H7 (cell line): ENCODE data around the gene CCDC191. TPM values are rescaled to one million over a fixed set of nuclear protein-coding genes. Genes with fewer than 3 reads are reported as not detected.
A peak's percentile ranks its signal among the peaks of the same experiment; 100 is the strongest.

Experiments used
- DNase-seq: peaks from one replicate; pipeline ENCODE4 v3.0.0; 2012
- H3K27me3 ChIP-seq: 2 replicates; pipeline ENCODE4 v1.6.0; 2011; ENCODE audit warnings: mild to moderate bottlenecking, low read length; ENCODE audit not compliant: control insufficient read depth, insufficient read depth
- H3K36me3 ChIP-seq: replicated peaks from 2 replicates; pipeline ENCODE4 v1.5.1; 2011; ENCODE audit warnings: low read length; ENCODE audit not compliant: control insufficient read depth, insufficient read depth
- H3K4me3 ChIP-seq: 2 replicates; pipeline ENCODE4 v1.5.1; 2011; ENCODE audit warnings: low read depth, mild to moderate bottlenecking, control low read depth, low read length, moderate library complexity; ENCODE audit not compliant: insufficient read depth
- total RNA-seq: library from RNA; depleted of rRNA; stranded (reverse); fragments of >200 nt; shearing (Covaris generic); gene quantifications from 2 replicates; pipeline ENCODE4 v1.2.3, GENCODE V29; 2014; rRNA removed

The CCDC191 gene
- total RNA-seq = 0.80 and 2.4 TPM in 2 replicates

GRCh38 chr3:114056130-114057010, at the start of gene CCDC191, which contains the start of gene QTRT2:
Gene CCDC191 (minus strand): TSS chr3:114056526. CDS start chr3:114056466, 60 bp downstream.
Gene QTRT2 (plus strand): TSS chr3:114056737. CDS start chr3:114065258, 8,521 bp downstream.
- H3K36me3 ChIP-seq = no peaks in the 10 kb centered on the region; the same call in 1 of the 2 replicates
- peak; percentile 84 for DNase-seq
- no peaks in the 10 kb centered on the region for H3K27me3 ChIP-seq
- peak within 1 kb of the TSS; percentile 88 for H3K4me3 ChIP-seq

GRCh38 chr3:114104414-114104813, 48.1 kb upstream of the CCDC191 start:
- Histone ChIP-seq H3K4me3 (no peak overlapping the region), H3K27me3 (no peaks in the 10 kb centered on the region), H3K36me3 (no peaks in the 10 kb centered on the region)
- DNase-seq = no peak

GRCh38 chr3:114103858-114104257, 47.5 kb upstream of the CCDC191 start:
- DNase-seq = no peak
- H3K4me3 ChIP-seq = no peak overlapping the region
- H3K36me3 ChIP-seq = no peaks in the 10 kb centered on the region
- no peaks in the 10 kb centered on the region for H3K27me3 ChIP-seq

GRCh38 chr3:114103181-114103580, 46.9 kb upstream of the CCDC191 start:
- DNase-seq = no peak
- Histone ChIP-seq H3K4me3 (no peak overlapping the region), H3K27me3 (no peaks in the 10 kb centered on the region), H3K36me3 (no peaks in the 10 kb centered on the region)

- no peaks in the 10 kb centered on the region for H3K27me3 ChIP-seq
- H3K36me3 ChIP-seq = no peaks in the 10 kb centered on the region
- H3K4me3 ChIP-seq = no peak overlapping the region
- DNase-seq = no peak
Observed at GRCh38 chr3:114101101-114101500, 44.8 kb upstream of the CCDC191 start.

GRCh38 chr3:114095796-114096195, 39.5 kb upstream of the CCDC191 start:
- no peak overlapping the region for H3K4me3 ChIP-seq
- DNase-seq = no peak
- no peaks in the 10 kb centered on the region for H3K36me3 ChIP-seq
- H3K27me3 ChIP-seq = no peaks in the 10 kb centered on the region

GRCh38 chr3:114093596-114093995, 37.3 kb upstream of the CCDC191 start:
- H3K4me3 ChIP-seq = no peak overlapping the region
- no peak for DNase-seq
- no peaks in the 10 kb centered on the region for H3K36me3 ChIP-seq
- H3K27me3 ChIP-seq = no peaks in the 10 kb centered on the region

GRCh38 chr3:114093016-114093380, 36.7 kb upstream of the CCDC191 start:
- Histone ChIP-seq H3K27me3 (no peaks in the 10 kb centered on the region), H3K4me3 (no peak overlapping the region), H3K36me3 (no peaks in the 10 kb centered on the region)
- no peak for DNase-seq

- DNase-seq = peak; percentile 24
- Histone ChIP-seq H3K27me3 (no peaks in the 10 kb centered on the region), H3K4me3 (no peak overlapping the region), H3K36me3 (no peaks in the 10 kb centered on the region)
Observed at GRCh38 chr3:114092151-114093015, 36.1 kb upstream of the CCDC191 start.

GRCh38 chr3:114089675-114090074, 33.3 kb upstream of the CCDC191 start:
- no peak overlapping the region for H3K4me3 ChIP-seq
- peaks cover 12% of the 10 kb centered on the region for H3K36me3 ChIP-seq
- no peak for DNase-seq
- no peaks in the 10 kb centered on the region for H3K27me3 ChIP-seq

- H3K4me3 ChIP-seq = no peak overlapping the region
- no peaks in the 10 kb centered on the region for H3K27me3 ChIP-seq
- no peak for DNase-seq
- H3K36me3 ChIP-seq = peaks cover 20% of the 10 kb centered on the region
Observed at GRCh38 chr3:114086356-114086755, 30.0 kb upstream of the CCDC191 start.

- H3K36me3 ChIP-seq = peaks cover 29% of the 10 kb centered on the region
- no peak for DNase-seq
- no peaks in the 10 kb centered on the region for H3K27me3 ChIP-seq
- no peak overlapping the region for H3K4me3 ChIP-seq
Observed at GRCh38 chr3:114083112-114083511, 26.8 kb upstream of the CCDC191 start.

GRCh38 chr3:114081037-114081436, 24.7 kb upstream of the CCDC191 start:
- Histone ChIP-seq H3K36me3 (peaks cover 33% of the 10 kb centered on the region), H3K4me3 (no peak overlapping the region), H3K27me3 (no peaks in the 10 kb centered on the region)
- no peak for DNase-seq

- Histone ChIP-seq H3K36me3 (peaks cover 30% of the 10 kb centered on the region), H3K27me3 (no peaks in the 10 kb centered on the region), H3K4me3 (no peak overlapping the region)
- no peak for DNase-seq
Observed at GRCh38 chr3:114080201-114080600, 23.9 kb upstream of the CCDC191 start.

- Histone ChIP-seq H3K27me3 (no peaks in the 10 kb centered on the region), H3K36me3 (peaks cover 30% of the 10 kb centered on the region), H3K4me3 (no peak overlapping the region)
- no peak for DNase-seq
Observed at GRCh38 chr3:114079761-114080160, 23.4 kb upstream of the CCDC191 start.
